HG03571 (cell line): ENCODE results near the gene BUD13.

Experiments used
- ATAC-seq: cut with Tn5 transposase; IDR thresholded peaks from one replicate; pipeline ENCODE4 v1.9.1; 2021; ENCODE audit not compliant: unreplicated experiment

The BUD13 gene

GRCh38 chr11:116792869-116793771 lies 20.3 kb upstream of the BUD13 start:
- no peak for ATAC-seq

GRCh38 chr11:116792144-116792868 lies 19.5 kb upstream of the BUD13 start:
- no peak for ATAC-seq

GRCh38 chr11:116791813-116792143 lies 19.0 kb upstream of the BUD13 start, which contains the start of gene APOA5:
TSS of gene APOA5 (minus strand) at chr11:116791879. CDS start at chr11:116791860, 19 bp downstream.
- ATAC-seq = no peak

GRCh38 chr11:116791002-116791812 lies 18.4 kb upstream of the BUD13 start:
- no peak for ATAC-seq

- ATAC-seq = no peak
Observed at GRCh38 chr11:116790167-116791001, 17.6 kb upstream of the BUD13 start.

GRCh38 chr11:116788975-116789374 lies 16.2 kb upstream of the BUD13 start:
- no peak for ATAC-seq

- ATAC-seq = no peak
Observed at GRCh38 chr11:116788534-116788933, 15.7 kb upstream of the BUD13 start.

- peak; percentile 75 for ATAC-seq
Observed at GRCh38 chr11:116787786-116788486, 15.1 kb upstream of the BUD13 start, which contains the start of gene ZPR1. TSS of gene ZPR1 (minus strand) at chr11:116788023. CDS start at chr11:116787990, 33 bp downstream.

GRCh38 chr11:116787436-116787785 lies 14.6 kb upstream of the BUD13 start:
- ATAC-seq = peak; percentile 8

- ATAC-seq = no peak
Observed at GRCh38 chr11:116786966-116787365, 14.2 kb upstream of the BUD13 start.

- no peak for ATAC-seq
Observed at GRCh38 chr11:116786326-116786725, 13.5 kb upstream of the BUD13 start.

- no peak for ATAC-seq
Observed at GRCh38 chr11:116782728-116783127, 9.9 kb upstream of the BUD13 start.

GRCh38 chr11:116778556-116778955 lies 5.8 kb upstream of the BUD13 start:
- no peak for ATAC-seq

GRCh38 chr11:116777056-116777455 lies 4.3 kb upstream of the BUD13 start:
- no peak for ATAC-seq

- no peak for ATAC-seq
Observed at GRCh38 chr11:116776522-116776984, 3.8 kb upstream of the BUD13 start.

GRCh38 chr11:116775975-116776374 lies 3.2 kb upstream of the BUD13 start:
- no peak for ATAC-seq

- no peak for ATAC-seq
Observed at GRCh38 chr11:116774661-116775060, 1.9 kb upstream of the BUD13 start.

- peak; percentile 12 for ATAC-seq
Observed at GRCh38 chr11:116773203-116774097, 663 bp upstream of the BUD13 start.

GRCh38 chr11:116771935-116772334 lies 852 bp downstream of the BUD13 start:
- no peak for ATAC-seq
